Measurements from ENCODE around the gene TNFSF18. TPM values are rescaled to one million over a fixed set of nuclear protein-coding genes. Genes with fewer than 3 reads are reported as not detected.

The TNFSF18 gene
- total RNA-seq, 3 donors from 2014 or later (not counting 1 experiment from before 2014, with no cell fraction given), result 0.18 TPM; not detected in 2

GRCh38 chr1:173009597-173009996 is 41.1 kb downstream of the TNFSF18 start:
- 77% methylated on average over 1 of the region's 1 CpG for WGBS (ENCODE audit: insufficient coverage)
- Histone ChIP-seq H3K4me1 (ENCODE audit: control insufficient read depth, insufficient read depth, low read length) (no peaks in the 10 kb centered on the region), H3K36me3 (ENCODE audit: control insufficient read depth, insufficient read depth, low read length) (no peaks in the 10 kb centered on the region), H3K27ac (ENCODE audit: low read length) (no peak overlapping the region), H3K4me3 (ENCODE audit: low read length) (no peak overlapping the region), H3K9me3 (ENCODE audit: control insufficient read depth, insufficient read depth, low read length) (no peaks in the 10 kb centered on the region), H3K27me3 (ENCODE audit: control insufficient read depth, insufficient read depth, low read length) (no peaks in the 10 kb centered on the region)
- no peak overlapping the region for H3K4me3 Mint-ChIP-seq
- no peak overlapping the region for H3K27ac Mint-ChIP-seq
- H3K27me3 Mint-ChIP-seq (ENCODE audit: low read depth in 2 of 2), result no peaks in the 10 kb centered on the region
- intact Hi-C loops (cut with micrococcal nuclease), result no loop called here
- H3K9me3 Mint-ChIP-seq, result peaks cover 0 to 2% of the 10 kb centered on the region in 2 donors
- DNase-seq (no peak), ATAC-seq (no peak)
- peaks cover 0 to 6% of the 10 kb centered on the region in 2 donors for H3K4me1 Mint-ChIP-seq
- TF ChIP-seq, protein P1, sequence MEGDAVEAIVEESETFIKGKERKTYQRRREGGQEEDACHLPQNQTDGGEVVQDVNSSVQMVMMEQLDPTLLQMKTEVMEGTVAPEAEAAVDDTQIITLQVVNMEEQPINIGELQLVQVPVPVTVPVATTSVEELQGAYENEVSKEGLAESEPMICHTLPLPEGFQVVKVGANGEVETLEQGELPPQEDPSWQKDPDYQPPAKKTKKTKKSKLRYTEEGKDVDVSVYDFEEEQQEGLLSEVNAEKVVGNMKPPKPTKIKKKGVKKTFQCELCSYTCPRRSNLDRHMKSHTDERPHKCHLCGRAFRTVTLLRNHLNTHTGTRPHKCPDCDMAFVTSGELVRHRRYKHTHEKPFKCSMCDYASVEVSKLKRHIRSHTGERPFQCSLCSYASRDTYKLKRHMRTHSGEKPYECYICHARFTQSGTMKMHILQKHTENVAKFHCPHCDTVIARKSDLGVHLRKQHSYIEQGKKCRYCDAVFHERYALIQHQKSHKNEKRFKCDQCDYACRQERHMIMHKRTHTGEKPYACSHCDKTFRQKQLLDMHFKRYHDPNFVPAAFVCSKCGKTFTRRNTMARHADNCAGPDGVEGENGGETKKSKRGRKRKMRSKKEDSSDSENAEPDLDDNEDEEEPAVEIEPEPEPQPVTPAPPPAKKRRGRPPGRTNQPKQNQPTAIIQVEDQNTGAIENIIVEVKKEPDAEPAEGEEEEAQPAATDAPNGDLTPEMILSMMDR (IDR thresholded peaks at IDR 0.05), result no peak
- peaks cover 5% of the 10 kb centered on the region for H3K36me3 Mint-ChIP-seq

- Histone ChIP-seq H3K9me3 (ENCODE audit: control insufficient read depth, insufficient read depth, low read length) (no peaks in the 10 kb centered on the region), H3K36me3 (ENCODE audit: control insufficient read depth, insufficient read depth, low read length) (no peaks in the 10 kb centered on the region), H3K27ac (ENCODE audit: low read length) (no peak overlapping the region), H3K4me1 (ENCODE audit: control insufficient read depth, insufficient read depth, low read length) (no peaks in the 10 kb centered on the region), H3K27me3 (ENCODE audit: control insufficient read depth, insufficient read depth, low read length) (no peaks in the 10 kb centered on the region), H3K4me3 (ENCODE audit: low read length) (no peak overlapping the region)
- 100% methylated on average over 1 of the region's 2 CpGs for WGBS (ENCODE audit: insufficient coverage)
- peaks cover 9 to 12% of the 10 kb centered on the region in 2 donors for H3K9me3 Mint-ChIP-seq
- peaks cover 20% of the 10 kb centered on the region for H3K36me3 Mint-ChIP-seq
- H3K4me3 Mint-ChIP-seq, result no peak overlapping the region
- H3K27ac Mint-ChIP-seq, result no peak overlapping the region
- ATAC-seq (no peak), DNase-seq (peak in 1 of 2 donors; percentile 4)
- intact Hi-C loops (cut with micrococcal nuclease), result no loop called here
- TF ChIP-seq, protein P1 (IDR thresholded peaks at IDR 0.05), result no peak
- H3K27me3 Mint-ChIP-seq (ENCODE audit: low read depth in 2 of 2), result no peaks in the 10 kb centered on the region
- peaks cover 0 to 6% of the 10 kb centered on the region in 2 donors for H3K4me1 Mint-ChIP-seq
Observed at GRCh38 chr1:173005196-173005864, 45.4 kb downstream of the TNFSF18 start.

- no peak overlapping the region for H3K27ac ChIP-seq (ENCODE audit: low read length)
- H3K27me3 ChIP-seq (ENCODE audit: control insufficient read depth, insufficient read depth, low read length), result no peaks in the 10 kb centered on the region
- no peak overlapping the region for H3K4me3 ChIP-seq (ENCODE audit: low read length)
- TF ChIP-seq, protein P1 (IDR thresholded peaks at IDR 0.05), result no peak
- intact Hi-C loops (cut with micrococcal nuclease), result no loop called here
- Mint-ChIP-seq H3K9me3 (peaks cover 9 to 12% of the 10 kb centered on the region in 2 donors), H3K4me3 (no peak overlapping the region), H3K27ac (no peak overlapping the region), H3K36me3 (peaks cover 20% of the 10 kb centered on the region), H3K4me1 (peaks cover 0 to 6% of the 10 kb centered on the region in 2 donors), H3K27me3 (ENCODE audit: low read depth in 2 of 2) (no peaks in the 10 kb centered on the region)
- no peaks in the 10 kb centered on the region for H3K4me1 ChIP-seq (ENCODE audit: control insufficient read depth, insufficient read depth, low read length)
- no peaks in the 10 kb centered on the region for H3K9me3 ChIP-seq (ENCODE audit: control insufficient read depth, insufficient read depth, low read length)
- WGBS (ENCODE audit: insufficient coverage), result 100% methylated on average over 3 of the region's 6 CpGs
- H3K36me3 ChIP-seq (ENCODE audit: control insufficient read depth, insufficient read depth, low read length), result no peaks in the 10 kb centered on the region
- no peak for DNase-seq
- ATAC-seq, result no peak
Observed at GRCh38 chr1:173002891-173003838, 47.6 kb downstream of the TNFSF18 start.
